GM21381 (cell line): ENCODE results near the gene ASB7.

Source experiments
- ATAC-seq: cut with Tn5 transposase; IDR thresholded peaks from one replicate; pipeline ENCODE4 v1.9.1; 2021; ENCODE audit warnings: mild to moderate bottlenecking, moderate library complexity; ENCODE audit not compliant: unreplicated experiment

Gene ASB7

DNA sequence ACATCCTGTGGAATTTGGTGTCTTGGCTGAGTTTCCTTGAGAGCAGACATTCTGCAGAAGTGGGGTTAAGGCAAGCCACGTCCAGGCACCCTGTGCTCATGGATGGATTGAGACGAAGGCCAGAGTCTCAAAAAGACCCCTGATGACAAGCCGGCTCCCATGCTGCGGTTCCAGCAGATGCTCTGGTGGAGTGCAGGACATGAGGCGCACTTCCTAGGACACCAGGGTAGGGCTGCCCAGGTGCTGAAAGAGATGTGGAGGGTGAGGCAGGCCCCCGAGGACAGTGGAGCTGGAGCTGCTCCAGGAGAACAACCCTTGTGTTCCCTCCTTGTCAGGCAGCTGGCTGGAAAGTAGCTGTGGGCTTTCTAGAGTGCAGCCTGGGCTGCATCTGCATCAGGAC is 81.0 kb downstream of the ASB7 start:
- ATAC-seq = no peak

- no peak for ATAC-seq
These were observed 82.2 kb downstream of the ASB7 start for GRCh38 chr15:100684591-100684990.

DNA sequence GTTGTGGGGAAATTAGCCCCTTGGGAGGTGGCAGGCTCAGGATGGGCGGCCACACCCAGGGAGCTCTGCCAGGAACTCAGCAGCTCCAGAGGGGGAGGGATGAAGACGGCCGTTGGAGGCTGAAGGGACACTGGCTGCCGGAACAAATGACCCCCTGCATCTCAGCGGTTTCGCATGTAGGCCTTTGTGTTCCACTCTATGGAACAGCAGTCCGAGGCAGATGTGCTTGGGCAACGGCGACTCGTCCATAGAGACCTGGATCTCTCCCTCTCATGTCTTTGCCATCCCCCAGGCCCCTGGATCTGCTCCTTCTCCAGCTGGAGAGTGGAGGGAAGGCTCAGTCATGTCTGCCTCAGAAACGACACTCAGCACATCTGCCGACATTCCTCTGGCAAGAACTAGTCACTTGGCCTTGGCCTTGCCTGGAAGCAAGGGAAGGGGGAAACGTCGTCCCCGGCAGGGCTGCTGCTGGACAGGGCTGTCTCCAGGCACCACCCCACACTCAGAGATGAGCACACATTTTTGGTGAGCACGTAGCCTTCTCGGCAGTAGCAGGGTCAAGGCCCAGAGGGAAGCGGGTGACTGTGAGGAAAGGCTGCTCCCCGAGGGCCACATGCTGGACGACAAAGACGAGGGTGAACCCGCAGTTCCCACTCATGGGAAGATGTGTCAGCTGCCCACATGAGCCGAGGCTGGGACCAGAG is 83.8 kb downstream of the ASB7 start:
- no peak for ATAC-seq

DNA sequence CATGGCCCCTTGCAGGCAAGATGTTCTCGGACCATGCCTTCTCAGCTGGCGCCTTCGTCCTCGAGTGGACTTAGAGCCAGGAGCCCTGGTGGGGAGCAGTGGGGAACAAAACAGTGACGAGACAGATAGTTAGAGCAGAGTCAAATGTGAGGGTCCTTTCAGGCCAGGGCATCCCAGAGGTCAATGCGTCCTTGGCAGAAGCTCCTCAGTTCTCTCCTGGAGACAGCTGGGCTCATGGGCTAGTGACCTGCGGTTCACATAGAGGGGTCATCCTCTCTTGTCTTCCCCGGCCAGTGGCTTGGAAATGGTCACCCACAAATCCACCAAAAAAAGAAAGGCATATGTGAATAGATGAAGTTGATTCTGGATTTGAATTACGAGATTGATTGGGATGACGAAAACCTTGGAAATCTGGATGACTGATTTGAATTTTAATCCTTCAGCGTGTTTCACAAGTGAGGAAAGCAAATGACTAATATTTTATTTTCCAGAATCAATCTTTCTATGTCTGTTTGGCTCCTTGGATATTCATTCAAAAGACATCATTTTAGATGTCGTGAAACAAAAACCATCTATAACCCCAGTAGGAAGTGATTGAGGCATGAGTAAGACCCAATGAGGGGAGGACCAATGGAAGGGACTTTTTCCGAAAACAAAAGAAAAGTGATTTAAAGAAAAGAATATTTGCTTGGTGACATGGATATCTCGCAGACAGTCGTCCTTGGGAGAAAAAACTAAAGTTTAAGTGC is 84.5 kb downstream of the ASB7 start:
- no peak for ATAC-seq

- ATAC-seq = no peak
These were observed 85.3 kb downstream of the ASB7 start for GRCh38 chr15:100687582-100688141.

DNA sequence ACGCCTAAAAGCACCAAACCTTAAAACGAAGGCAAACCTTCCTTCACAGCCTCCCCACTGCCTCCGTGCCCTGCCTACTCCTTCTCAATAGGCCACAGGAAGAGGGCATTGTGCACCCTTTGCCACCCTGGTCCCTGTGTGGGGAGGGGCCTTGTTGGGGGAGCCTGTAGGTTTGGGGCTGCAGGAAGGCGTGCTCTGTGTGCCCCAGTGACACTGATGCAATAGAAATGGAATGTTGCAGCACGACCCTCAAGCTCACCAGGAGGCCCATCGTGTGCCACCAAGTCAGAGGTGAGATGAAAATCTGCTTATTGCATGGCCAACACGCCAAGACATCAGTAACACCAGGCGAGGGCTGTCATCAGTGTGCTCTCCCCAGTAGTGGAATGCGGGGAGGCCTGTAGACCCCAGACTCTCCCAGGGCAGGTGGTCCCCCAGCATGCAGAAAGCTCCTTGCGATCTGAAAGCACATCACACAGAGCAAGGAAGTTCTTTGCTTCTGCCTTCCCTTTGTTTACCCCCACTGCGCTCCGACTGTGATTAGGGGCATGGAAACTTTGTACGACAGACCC is 86.2 kb downstream of the ASB7 start:
- no peak for ATAC-seq

DNA sequence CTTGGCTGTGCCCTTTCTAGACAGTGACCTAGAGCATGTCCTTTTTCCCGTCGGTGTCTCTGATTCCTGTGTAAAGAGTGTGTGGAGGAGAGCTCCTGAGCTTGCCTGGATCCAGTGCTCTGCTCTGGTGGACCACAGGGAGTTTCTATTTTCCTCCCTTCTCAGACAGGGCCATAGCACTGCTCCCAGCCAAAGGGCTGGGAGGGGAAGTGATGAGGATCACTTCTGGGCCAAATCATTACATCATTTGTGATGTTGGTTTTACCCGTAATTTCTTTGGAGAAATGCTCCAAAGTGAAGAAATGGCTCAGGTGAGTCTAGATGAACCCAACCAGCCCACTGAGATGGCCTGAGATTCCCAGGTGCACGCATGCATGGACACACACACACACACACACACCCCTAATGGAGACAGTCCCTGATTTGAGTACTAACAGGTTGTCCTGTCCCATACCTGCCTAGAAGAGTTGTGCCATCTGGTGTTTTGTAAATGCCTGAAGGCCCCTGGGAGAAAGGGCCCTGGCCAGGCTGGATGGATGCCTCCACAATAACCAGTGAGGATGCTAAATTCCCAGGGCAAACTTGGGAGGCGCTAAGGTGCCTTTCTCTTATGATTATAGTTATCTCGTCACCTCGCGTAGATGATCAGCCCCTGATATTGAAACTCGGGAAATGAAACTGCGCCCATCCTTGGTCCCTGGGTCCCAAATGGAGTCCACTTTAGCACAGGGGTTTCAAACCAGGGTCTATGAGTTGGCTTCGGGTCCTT is 86.9 kb downstream of the ASB7 start:
- no peak for ATAC-seq

DNA sequence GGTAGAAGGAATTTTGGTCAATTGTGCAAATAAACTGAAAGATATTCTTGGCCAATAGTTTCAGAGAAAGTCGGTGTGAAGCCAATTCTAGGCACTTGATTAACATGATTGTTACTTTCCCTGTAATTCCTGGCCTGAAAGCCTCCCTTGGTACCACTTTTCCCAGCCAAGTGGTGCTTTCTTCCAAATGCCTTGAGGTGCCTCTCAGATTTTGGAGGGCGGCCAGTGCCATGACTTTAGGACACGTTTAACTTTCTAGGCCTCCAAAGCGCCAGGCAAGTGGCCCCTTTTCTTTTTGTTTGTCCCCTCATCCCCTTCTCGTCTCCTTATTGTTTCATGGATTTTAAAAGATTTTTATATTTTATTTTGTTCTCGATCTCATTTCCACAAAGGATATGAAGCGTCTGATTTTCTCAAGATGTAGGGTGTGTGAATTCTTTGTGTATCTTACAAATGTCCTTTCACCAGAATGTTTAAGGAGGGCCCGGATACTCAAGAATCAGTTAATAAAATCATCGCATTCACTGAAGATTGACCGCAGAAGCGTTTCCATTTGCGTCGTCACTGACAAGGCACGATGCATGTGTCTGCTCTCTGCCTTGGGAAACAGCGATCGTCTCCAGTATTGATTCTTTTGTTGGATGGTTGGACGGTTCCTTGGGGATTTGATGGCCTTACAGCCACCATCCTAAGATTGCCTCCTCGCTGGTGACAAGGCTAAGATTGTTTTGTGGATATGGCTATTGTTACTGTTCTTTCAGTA is 87.8 kb downstream of the ASB7 start:
- no peak for ATAC-seq

DNA sequence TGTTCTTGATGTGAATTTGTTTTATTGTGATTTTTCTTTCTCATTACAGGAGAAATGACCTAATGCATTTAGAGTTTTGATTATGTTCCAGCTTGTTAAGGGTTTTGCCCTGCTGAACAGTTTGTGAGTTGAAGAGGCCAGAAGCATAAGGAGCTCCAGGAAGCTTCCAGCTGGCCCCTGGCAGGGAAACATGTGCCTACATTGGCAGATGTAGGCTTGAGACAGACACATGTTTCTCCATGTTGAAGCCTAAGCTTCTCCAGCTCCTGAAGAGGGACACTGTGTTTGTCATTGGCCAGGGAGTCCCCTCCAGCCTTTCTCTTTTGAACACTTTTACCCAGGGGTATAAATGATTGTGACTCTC is 88.4 kb downstream of the ASB7 start:
- ATAC-seq = no peak

DNA sequence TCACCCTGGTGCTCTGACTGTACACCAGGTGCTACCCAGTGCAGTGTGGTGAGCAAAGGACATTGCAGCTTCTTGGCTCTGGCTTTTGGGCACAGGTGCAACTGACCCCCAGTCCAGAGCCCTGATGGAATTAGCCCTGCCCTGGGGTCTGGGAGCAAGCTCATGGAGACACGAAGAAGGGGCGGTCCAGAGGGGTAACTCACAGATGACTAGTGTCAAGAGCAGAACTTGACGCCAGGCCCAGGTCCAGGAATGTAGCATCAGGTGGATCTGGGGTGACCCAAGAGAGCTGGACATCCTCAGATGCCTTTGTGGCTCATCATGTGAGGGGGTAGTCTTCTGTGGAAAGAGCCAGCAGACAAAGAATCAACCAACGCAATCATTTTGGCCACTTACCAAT is 88.9 kb downstream of the ASB7 start:
- no peak for ATAC-seq

DNA sequence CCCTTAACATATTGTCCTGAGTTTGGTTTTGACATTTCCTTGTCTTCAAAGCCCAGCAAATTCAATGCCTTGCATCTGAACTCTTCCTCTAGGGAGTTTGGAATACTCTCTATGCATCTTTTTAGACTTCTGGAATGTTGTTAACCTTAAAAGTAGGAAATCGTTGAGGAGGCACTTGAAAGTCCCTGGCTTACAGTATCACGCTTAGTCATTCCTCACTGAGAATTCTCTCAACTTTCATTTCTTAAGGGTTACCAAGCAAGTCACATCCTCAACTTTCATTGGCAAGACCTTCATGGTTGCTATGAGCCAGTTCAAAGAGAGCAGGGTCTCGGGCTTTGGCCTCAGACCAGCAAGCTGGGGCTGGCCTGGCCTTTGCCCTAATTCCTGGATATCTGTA is 89.9 kb downstream of the ASB7 start:
- ATAC-seq = no peak

GRCh38 chr15:100692671-100693070 is 90.3 kb downstream of the ASB7 start:
- no peak for ATAC-seq

- ATAC-seq = no peak
These were observed 91.1 kb downstream of the ASB7 start for GRCh38 chr15:100693451-100693850.

DNA sequence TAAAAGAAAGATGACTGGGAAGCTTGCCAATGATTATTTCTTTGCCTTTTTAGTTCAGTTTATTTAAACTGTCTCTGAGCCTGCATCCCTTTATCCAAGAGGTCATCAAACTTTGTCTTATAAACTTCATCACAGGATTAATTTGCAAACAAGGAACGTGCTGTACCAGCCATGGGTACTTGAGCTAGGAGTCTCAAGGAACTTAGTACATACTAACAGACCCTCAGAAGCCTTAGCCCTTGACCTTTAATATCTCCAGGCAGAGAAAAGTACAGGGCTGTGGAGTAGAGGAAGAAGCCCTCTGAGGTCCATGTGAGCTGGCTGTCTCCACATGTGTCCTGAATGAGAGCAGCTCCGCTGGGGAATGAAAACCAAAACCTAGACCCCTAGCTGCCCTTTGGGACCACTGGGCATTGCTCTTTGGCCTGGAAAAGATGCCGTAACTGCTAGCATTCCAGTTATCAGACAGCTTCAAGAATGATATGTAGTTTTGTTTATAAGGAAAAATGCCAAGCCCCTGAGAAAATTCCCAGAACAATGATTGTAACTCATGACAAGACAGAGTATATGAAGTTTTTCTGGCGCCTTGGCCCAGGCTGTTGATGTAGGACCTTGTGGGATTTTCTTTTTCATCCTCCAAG is 92.1 kb downstream of the ASB7 start:
- no peak for ATAC-seq

DNA sequence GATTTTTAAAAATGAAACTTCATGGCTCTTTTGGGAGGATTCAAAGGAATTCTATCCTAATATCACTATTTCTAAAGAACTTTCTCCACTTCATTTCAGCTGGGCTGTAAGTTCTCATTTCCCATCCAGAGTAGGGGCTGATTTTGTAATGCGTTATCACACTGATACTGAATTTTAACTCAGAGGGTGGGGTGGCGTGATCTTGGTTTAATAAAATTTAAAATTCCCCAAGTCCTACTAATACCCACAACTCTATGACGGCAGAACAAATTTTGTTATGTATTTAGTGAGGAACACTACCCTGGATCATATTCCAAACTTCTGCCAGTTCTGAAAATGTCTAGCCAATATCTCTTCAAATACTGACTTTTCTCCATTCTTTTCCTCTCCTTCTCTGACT is 92.7 kb downstream of the ASB7 start:
- no peak for ATAC-seq

DNA sequence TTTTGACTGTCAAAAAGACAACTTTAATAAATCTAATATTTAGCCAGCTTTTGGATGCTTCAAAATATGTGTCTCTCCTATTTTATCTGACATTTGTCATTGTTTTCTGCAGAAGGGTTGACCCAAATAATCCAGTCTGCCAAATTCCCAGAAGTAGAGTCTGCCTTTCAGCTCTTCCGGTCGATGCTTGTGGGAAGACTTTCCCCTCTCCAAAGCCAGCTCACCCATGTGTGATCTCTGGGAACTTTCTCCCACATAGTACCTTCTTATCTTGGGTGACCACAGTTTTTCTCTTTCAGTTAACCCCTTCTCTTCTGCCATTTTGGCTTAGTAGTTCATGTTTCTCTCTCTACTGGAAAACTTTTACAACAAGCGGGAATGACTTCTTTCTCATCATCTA is 94.1 kb downstream of the ASB7 start:
- ATAC-seq = no peak
